Testis (tissue), 3 donors: ENCODE results near the gene PPP1R27. TPM values are rescaled to one million over a fixed set of nuclear protein-coding genes. Genes with fewer than 3 reads are reported as not detected.

ENCODE experiments used
- DNase-seq: peaks from one replicate; pipeline ENCODE4 v3.0.0-alpha.2; 2019
- H3K27ac ChIP-seq, 2 donors: fragments of 200-600 bp; sonication (generic); one replicate each; pipeline ENCODE4 v1.5.1; 2019
- H3K27me3 ChIP-seq: fragments of 200-600 bp; sonication (generic); one replicate; pipeline ENCODE4 v1.5.1; 2019
- H3K36me3 ChIP-seq: fragments of 200-600 bp; sonication (generic); one replicate; pipeline ENCODE4 v1.5.1; 2017; ENCODE audit warnings: low read depth; ENCODE audit errors: missing control alignments
- H3K4me1 ChIP-seq: fragments of 200-600 bp; sonication (generic); one replicate; pipeline ENCODE4 v1.5.1; 2019
- H3K4me3 ChIP-seq, 2 donors: fragments of 200-600 bp; sonication (generic); one replicate each; pipeline ENCODE4 v1.5.1; 2017 to 2019
- H3K9me3 ChIP-seq: fragments of 200-600 bp; sonication (generic); one replicate; pipeline ENCODE4 v1.5.1; 2017
- CTCF ChIP-seq, 3 experiments: fragments of 450-650 bp in 2 of 3; fragments of 200-600 bp in 1 of 3; sonication (generic) in 1 of 3; IDR thresholded peaks; one replicate each; pipeline ENCODE4 v1.5.1; 2016 to 2019; ENCODE audit warnings: antibody characterized with exemption in 3 of 3, mild to moderate bottlenecking in 2 of 3, moderate library complexity in 1 of 3
- POLR2A ChIP-seq: fragments of 450-650 bp; IDR thresholded peaks from one replicate; pipeline ENCODE4 v1.6.1; 2017; ENCODE audit warnings: antibody characterized with exemption, mild to moderate bottlenecking, moderate library complexity
- WGBS, 2 donors: methylation state at CpG; one replicate each; pipeline ENCODE4 v1.1.5; 2018; 5-methylcytosine and 5-hydroxymethylcytosine counted together
- intact Hi-C: fragments of 100-400 bp; cut with DNase I; formaldehyde crosslinking; loops from one replicate; pipeline ENCODE4 v1.15.1; 2023; ENCODE audit warnings: low total_unique reads
- polyA plus RNA-seq: library from polyadenylated mRNA; stranded (reverse); fragments of 350-450 nt; fragmentation: Illumina TruSeq; extraction: RNeasy Lipid Tissue Mini Kit (QIAGEN cat#74804); gene quantifications from one replicate; pipeline ENCODE4 v1.2.3, GENCODE V29; 2014; ENCODE audit warnings: low read depth, low replicate concordance; ENCODE audit not compliant: insufficient read depth
- total RNA-seq, 2 donors: library from RNA; depleted of rRNA; stranded (reverse); fragments of >200 nt; gene quantifications; one replicate each; pipeline ENCODE4 v1.2.3, GENCODE V29; 2016

The PPP1R27 gene
- total and polyA plus RNA-seq, 3 donors from 2014 or later, result 1.6 to 7.5 (median 1.9) TPM

DNA sequence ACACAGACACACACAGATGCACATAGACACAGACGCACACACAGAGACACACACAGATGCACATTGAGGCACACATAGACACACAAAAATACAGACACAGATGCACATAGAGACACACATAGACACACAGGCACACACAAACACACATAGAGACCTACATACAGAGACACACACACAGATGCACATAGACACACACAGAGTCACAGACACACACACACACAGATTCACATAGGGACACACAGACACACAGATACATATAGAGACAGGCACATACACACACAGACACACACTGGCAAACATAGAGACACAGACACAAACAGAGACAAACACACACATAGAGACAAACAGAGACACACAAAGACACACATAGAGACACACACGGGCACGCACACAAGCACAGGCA lies 40.8 kb downstream of the PPP1R27 start:
- no peaks in the 10 kb centered on the region for H3K9me3 ChIP-seq
- WGBS, 2 donors, result 86 to 88% methylated on average over 3 of the region's 3 CpGs
- no peaks in the 10 kb centered on the region for H3K4me1 ChIP-seq
- intact Hi-C loops, result no loop called here
- DNase-seq, result no peak
- no peak overlapping the region for H3K4me3 ChIP-seq
- H3K27ac ChIP-seq, result no peak overlapping the region
- no peaks in the 10 kb centered on the region for H3K27me3 ChIP-seq
- TF ChIP-seq POLR2A (no peak), CTCF (IDR thresholded peaks at IDR 0.05) (no peak)
- H3K36me3 ChIP-seq, result no peaks in the 10 kb centered on the region

DNA sequence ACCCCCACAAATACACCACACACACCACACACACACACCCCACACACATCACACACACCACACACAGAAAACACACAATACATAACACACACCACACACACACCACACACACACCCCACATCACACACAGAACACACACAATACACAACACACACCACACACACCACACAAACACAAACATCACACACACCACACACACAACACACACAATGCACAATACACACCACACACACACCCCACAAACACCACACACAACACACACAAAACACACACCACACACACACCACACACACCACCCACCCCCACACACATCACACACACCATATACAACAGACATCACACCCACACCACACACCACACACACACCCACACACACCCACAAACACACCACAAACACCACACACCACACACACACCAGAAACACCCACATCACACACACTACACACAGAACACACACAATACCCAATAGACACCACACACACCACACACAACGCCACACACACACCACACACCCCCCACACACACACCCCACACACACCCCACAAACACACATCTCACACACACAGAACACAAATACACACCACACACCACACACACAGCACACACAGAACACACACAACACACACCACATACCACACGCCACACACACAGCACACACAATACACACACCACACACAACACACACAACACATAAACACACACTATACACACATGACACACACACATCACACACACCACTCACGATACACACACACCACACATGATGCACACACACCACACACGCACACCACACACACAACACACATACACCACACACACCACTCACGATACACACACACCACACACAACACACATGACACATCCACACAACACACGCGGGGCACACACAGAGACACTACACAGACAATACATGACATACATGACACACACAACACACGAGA lies 41.9 kb downstream of the PPP1R27 start:
- DNase-seq, result no peak
- Histone ChIP-seq H3K9me3 (no peaks in the 10 kb centered on the region), H3K27me3 (no peaks in the 10 kb centered on the region), H3K4me1 (no peaks in the 10 kb centered on the region), H3K27ac (no peak overlapping the region), H3K36me3 (no peaks in the 10 kb centered on the region), H3K4me3 (no peak overlapping the region)
- intact Hi-C loops, result no loop called here
- TF ChIP-seq POLR2A (no peak), CTCF (IDR thresholded peaks at IDR 0.05) (no peak)
- 82 to 93% methylated on average over 7 to 8 of the region's 8 CpGs for WGBS, 2 donors

Other genes starting within 250 kb of the PPP1R27 start
- gene NPLOC4, start 197.9 kb downstream of the PPP1R27 start, total RNA-seq, result 100 to 1,000 TPM; 106 to 130 TPM
- 122 TPM for gene NPLOC4, start 197.9 kb downstream of the PPP1R27 start, polyA plus RNA-seq
- 1 to 10 TPM; 1.2 to 1.3 TPM for gene TSPAN10, start 197.9 kb downstream of the PPP1R27 start, total RNA-seq
- 3.1 TPM for gene TSPAN10, start 197.9 kb downstream of the PPP1R27 start, polyA plus RNA-seq
- gene PDE6G, start 178.5 kb downstream of the PPP1R27 start, total RNA-seq, result 1 to 10 TPM in 1 of 2 donors, under 1 TPM in 1; 0.56 to 1.0 TPM
- gene PDE6G, start 178.5 kb downstream of the PPP1R27 start, polyA plus RNA-seq, result 4.9 TPM
- 10 to 100 TPM; 40.9 to 48.3 TPM for gene OXLD1, start 168.4 kb downstream of the PPP1R27 start, total RNA-seq
- 45.2 TPM for gene OXLD1, start 168.4 kb downstream of the PPP1R27 start, polyA plus RNA-seq
- 10 to 100 TPM; 19.0 to 19.9 TPM for gene CCDC137, start 168.3 kb downstream of the PPP1R27 start, total RNA-seq
- 18.6 TPM for gene CCDC137, start 168.3 kb downstream of the PPP1R27 start, polyA plus RNA-seq
- 10 to 100 TPM; 35.7 to 44.2 TPM for gene ARL16, start 151.3 kb downstream of the PPP1R27 start, total RNA-seq
- gene ARL16, start 151.3 kb downstream of the PPP1R27 start, polyA plus RNA-seq, result 55.8 TPM
- gene HGS, start 151.0 kb downstream of the PPP1R27 start, total RNA-seq, result 100 to 1,000 TPM; 154 to 160 TPM
- gene HGS, start 151.0 kb downstream of the PPP1R27 start, polyA plus RNA-seq, result 182 TPM
- 10 to 100 TPM; 57.2 to 58.0 TPM for gene MRPL12, start 131.7 kb downstream of the PPP1R27 start, total RNA-seq
- gene MRPL12, start 131.7 kb downstream of the PPP1R27 start, polyA plus RNA-seq, result 54.7 TPM
- gene SLC25A10, start 122.8 kb downstream of the PPP1R27 start, total RNA-seq, result 10 to 100 TPM; 30.0 to 42.0 TPM
- 51.4 TPM for gene SLC25A10, start 122.8 kb downstream of the PPP1R27 start, polyA plus RNA-seq
- 1 to 10 TPM; 1.3 to 1.5 TPM for gene GCGR, start 30.9 kb downstream of the PPP1R27 start, total RNA-seq
- gene GCGR, start 30.9 kb downstream of the PPP1R27 start, polyA plus RNA-seq, result 0.88 TPM
- 100 to 1,000 TPM; 160 to 181 TPM for gene MCRIP1, start 1.8 kb downstream of the PPP1R27 start, total RNA-seq
- gene MCRIP1, start 1.8 kb downstream of the PPP1R27 start, polyA plus RNA-seq, result 206 TPM
- gene P4HB, start 25.5 kb upstream of the PPP1R27 start, total RNA-seq, result 100 to 1,000 TPM; 205 to 230 TPM
- gene P4HB, start 25.5 kb upstream of the PPP1R27 start, polyA plus RNA-seq, result 213 TPM
- 100 to 1,000 TPM; 135 to 161 TPM for gene ARHGDIA, start 36.3 kb upstream of the PPP1R27 start, total RNA-seq
- 201 TPM for gene ARHGDIA, start 36.3 kb upstream of the PPP1R27 start, polyA plus RNA-seq
- gene ALYREF, start 56.5 kb upstream of the PPP1R27 start, total RNA-seq, result 100 to 1,000 TPM; 114 to 124 TPM
- gene ALYREF, start 56.5 kb upstream of the PPP1R27 start, polyA plus RNA-seq, result 140 TPM
- 100 to 1,000 TPM; 191 to 198 TPM for gene ANAPC11, start 56.7 kb upstream of the PPP1R27 start, total RNA-seq
- 195 TPM for gene ANAPC11, start 56.7 kb upstream of the PPP1R27 start, polyA plus RNA-seq
- 10 to 100 TPM; 22.7 to 27.3 TPM for gene NPB, start 67.2 kb upstream of the PPP1R27 start, total RNA-seq
- gene NPB, start 67.2 kb upstream of the PPP1R27 start, polyA plus RNA-seq, result 1.8 TPM
- gene PCYT2, start 76.3 kb upstream of the PPP1R27 start, total RNA-seq, result 100 to 1,000 TPM; 171 to 438 TPM
- gene PCYT2, start 76.3 kb upstream of the PPP1R27 start, polyA plus RNA-seq, result 488 TPM
- 10 to 100 TPM; 48.4 to 59.3 TPM for gene SIRT7, start 83.1 kb upstream of the PPP1R27 start, total RNA-seq
- gene SIRT7, start 83.1 kb upstream of the PPP1R27 start, polyA plus RNA-seq, result 34.1 TPM
- 10 to 100 TPM; 31.7 to 36.9 TPM for gene MAFG, start 92.7 kb upstream of the PPP1R27 start, total RNA-seq
- 21.8 TPM for gene MAFG, start 92.7 kb upstream of the PPP1R27 start, polyA plus RNA-seq
- gene PYCR1, start 102.2 kb upstream of the PPP1R27 start, total RNA-seq, result 10 to 100 TPM; 13.8 to 19.2 TPM
- gene PYCR1, start 102.2 kb upstream of the PPP1R27 start, polyA plus RNA-seq, result 28.9 TPM
- gene MYADML2, start 112.2 kb upstream of the PPP1R27 start, total RNA-seq, result under 1 TPM; 0.16 to 0.25 TPM
- 0.57 TPM for gene MYADML2, start 112.2 kb upstream of the PPP1R27 start, polyA plus RNA-seq
- gene NOTUM, start 126.1 kb upstream of the PPP1R27 start, total RNA-seq, result 10 to 100 TPM in 1 of 2 donors, 1 to 10 TPM in 1; 9.5 to 13.2 TPM
- gene NOTUM, start 126.1 kb upstream of the PPP1R27 start, polyA plus RNA-seq, result 5.1 TPM
- gene ASPSCR1, start 142.6 kb upstream of the PPP1R27 start, total RNA-seq, result 10 to 100 TPM; 46.2 to 49.7 TPM
- gene ASPSCR1, start 142.6 kb upstream of the PPP1R27 start, polyA plus RNA-seq, result 40.5 TPM
- gene CENPX, start 187.8 kb upstream of the PPP1R27 start, total RNA-seq, result 10 to 100 TPM; 43.5 to 51.8 TPM
- 43.0 TPM for gene CENPX, start 187.8 kb upstream of the PPP1R27 start, polyA plus RNA-seq
- gene LRRC45, start 188.3 kb upstream of the PPP1R27 start, total RNA-seq, result 10 to 100 TPM; 10.7 to 12.8 TPM
- gene LRRC45, start 188.3 kb upstream of the PPP1R27 start, polyA plus RNA-seq, result 5.7 TPM
- gene RAC3, start 196.6 kb upstream of the PPP1R27 start, total RNA-seq, result 100 to 1,000 TPM in 1 of 2 donors, 10 to 100 TPM in 1; 74.3 to 102 TPM
- gene RAC3, start 196.6 kb upstream of the PPP1R27 start, polyA plus RNA-seq, result 42.3 TPM
- 100 to 1,000 TPM; 134 to 188 TPM for gene DCXR, start 202.6 kb upstream of the PPP1R27 start, total RNA-seq
- gene DCXR, start 202.6 kb upstream of the PPP1R27 start, polyA plus RNA-seq, result 109 TPM
- gene RFNG, start 216.8 kb upstream of the PPP1R27 start, total RNA-seq, result 100 to 1,000 TPM in 1 of 2 donors, 10 to 100 TPM in 1; 73.3 to 102 TPM
- 50.5 TPM for gene RFNG, start 216.8 kb upstream of the PPP1R27 start, polyA plus RNA-seq
- gene GPS1, start 216.8 kb upstream of the PPP1R27 start, total RNA-seq, result 100 to 1,000 TPM; 170 to 190 TPM
- 178 TPM for gene GPS1, start 216.8 kb upstream of the PPP1R27 start, polyA plus RNA-seq
- 100 to 1,000 TPM; 117 to 132 TPM for gene DUS1L, start 230.8 kb upstream of the PPP1R27 start, total RNA-seq
- 127 TPM for gene DUS1L, start 230.8 kb upstream of the PPP1R27 start, polyA plus RNA-seq